SU-DHL-6 (cell line): ENCODE data around the gene SLAMF7.

ENCODE experiments used
- CTCF ChIP-seq: fragments of 200-600 bp; sonication (generic); IDR thresholded peaks from one replicate; pipeline ENCODE4 v1.5.1; 2017; ENCODE audit warnings: antibody characterized with exemption, mild to moderate bottlenecking, low read length, moderate library complexity; ENCODE audit not compliant: insufficient read depth, poor library complexity, severe bottlenecking
- EZH2phosphoT487 ChIP-seq: fragments of 200-600 bp; sonication (generic), shearing (Covaris generic); conservative IDR thresholded peaks from 2 replicates; pipeline ENCODE4 v1.6.1; 2018; ENCODE audit warnings: mild to moderate bottlenecking, antibody characterized with exemption, low read length, moderate library complexity, mixed read lengths

DNA sequence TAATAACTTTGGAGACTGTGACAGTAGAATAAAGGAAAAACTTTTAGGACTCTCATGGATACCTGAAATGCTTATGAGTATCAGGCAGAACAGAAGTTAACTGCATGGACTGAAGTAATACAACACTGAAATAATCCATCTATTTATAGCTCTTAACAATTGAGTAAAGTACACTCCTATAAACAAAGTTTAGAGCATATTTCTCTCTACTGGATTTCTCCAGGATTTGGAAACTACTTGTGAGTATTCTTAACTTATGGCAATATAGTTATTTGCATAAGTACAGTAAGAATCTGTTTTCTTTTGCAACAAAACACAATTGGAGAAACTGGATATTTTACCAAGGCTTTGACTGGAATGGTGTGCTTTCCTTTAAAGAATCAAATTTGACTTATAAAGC is 17.6 kb upstream of the SLAMF7 start:
- TF ChIP-seq CTCF (no peak), EZH2phosphoT487 (no peak)
